H9 (cell line): ENCODE data around the gene P3H3. TPM values are rescaled to one million over a fixed set of nuclear protein-coding genes. Genes with fewer than 3 reads are reported as not detected.

Source experiments
- DNase-seq: peaks from one replicate; pipeline ENCODE4 v3.0.0-alpha.2; 2017
- H2AFZ ChIP-seq: one replicate; pipeline ENCODE4 v1.6.1; 2013; ENCODE audit warnings: mild to moderate bottlenecking, low read length, control low read depth, moderate library complexity
- H2AK5ac ChIP-seq: 2 replicates; pipeline ENCODE4 v1.6.1; 2013; ENCODE audit warnings: low read length, control low read depth, mixed read lengths; ENCODE audit not compliant: insufficient read length
- H2BK120ac ChIP-seq: one replicate; pipeline ENCODE4 v1.6.1; 2013; ENCODE audit warnings: low read depth, mild to moderate bottlenecking, low read length, control low read depth, inconsistent platforms; ENCODE audit not compliant: poor library complexity, severe bottlenecking
- H2BK12ac ChIP-seq: 2 replicates; pipeline ENCODE4 v1.6.1; 2013; ENCODE audit warnings: low read length, control low read depth, mixed read lengths, low read depth; ENCODE audit not compliant: insufficient read length
- H2BK15ac ChIP-seq: 2 replicates; pipeline ENCODE4 v1.6.1; 2013; ENCODE audit warnings: low read depth, low read length, control low read depth
- H2BK20ac ChIP-seq: one replicate; pipeline ENCODE4 v1.6.1; 2013; ENCODE audit warnings: low read depth, mild to moderate bottlenecking, low read length, control low read depth, inconsistent platforms; ENCODE audit not compliant: poor library complexity, severe bottlenecking
- H2BK5ac ChIP-seq: 2 replicates; pipeline ENCODE4 v1.6.1; 2013; ENCODE audit warnings: low read length, control low read depth, mixed read lengths; ENCODE audit not compliant: insufficient read length
- H3K14ac ChIP-seq: 2 replicates; pipeline ENCODE4 v1.6.1; 2013; ENCODE audit warnings: low read length, control low read depth; ENCODE audit not compliant: insufficient read depth
- H3K18ac ChIP-seq: 2 replicates; pipeline ENCODE4 v1.6.1; 2013; ENCODE audit warnings: low read depth, mild to moderate bottlenecking, mixed read lengths, low read length, control low read depth; ENCODE audit not compliant: insufficient read length
- H3K23ac ChIP-seq: 2 replicates; pipeline ENCODE4 v1.6.1; 2013; ENCODE audit warnings: low read length, control low read depth, mixed read lengths, low read depth; ENCODE audit not compliant: insufficient read length
- H3K23me2 ChIP-seq: 2 replicates; pipeline ENCODE4 v1.6.1; 2013; ENCODE audit warnings: low read depth, mild to moderate bottlenecking, mixed read lengths, low read length, control low read depth; ENCODE audit not compliant: insufficient read length, poor library complexity, severe bottlenecking
- H3K27ac ChIP-seq: 2 replicates; pipeline ENCODE4 v1.5.1; 2013; ENCODE audit warnings: low read length, control low read depth, mixed read lengths, low read depth; ENCODE audit not compliant: insufficient read length
- H3K27me3 ChIP-seq: 2 replicates; pipeline ENCODE4 v1.6.1; 2013; ENCODE audit warnings: low read length, control low read depth, inconsistent platforms; ENCODE audit not compliant: insufficient read depth
- H3K4ac ChIP-seq: 2 replicates; pipeline ENCODE4 v1.6.1; 2013; ENCODE audit warnings: low read depth, mild to moderate bottlenecking, control low read depth, inconsistent platforms, low read length, moderate library complexity
- H3K4me1 ChIP-seq: 2 replicates; pipeline ENCODE4 v1.6.1; 2013; ENCODE audit warnings: low read length, control low read depth, inconsistent platforms; ENCODE audit not compliant: insufficient read depth
- H3K4me2 ChIP-seq: 2 replicates; pipeline ENCODE4 v1.6.1; 2013; ENCODE audit warnings: low read length, control low read depth, mixed read lengths; ENCODE audit not compliant: insufficient read length, insufficient read depth
- H3K56ac ChIP-seq: 2 replicates; pipeline ENCODE4 v1.6.1; 2013; ENCODE audit warnings: low read depth, mild to moderate bottlenecking, mixed read lengths, low read length, control low read depth; ENCODE audit not compliant: insufficient read length
- H3K79me1 ChIP-seq: 2 replicates; pipeline ENCODE4 v1.6.1; 2013; ENCODE audit warnings: low read depth, mild to moderate bottlenecking, moderate library complexity, low read length, control low read depth, inconsistent platforms; ENCODE audit not compliant: insufficient read depth, poor library complexity, severe bottlenecking
- H3K79me2 ChIP-seq: 2 replicates; pipeline ENCODE4 v1.6.1; 2013; ENCODE audit warnings: low read length, control low read depth, inconsistent platforms; ENCODE audit not compliant: insufficient read depth
- H3K9ac ChIP-seq: 2 replicates; pipeline ENCODE4 v1.6.1; 2013; ENCODE audit warnings: low read length, control low read depth, mixed read lengths; ENCODE audit not compliant: insufficient read length; ENCODE audit errors: extremely low read depth
- H3K9me3 ChIP-seq: one replicate; pipeline ENCODE4 v1.6.1; 2013; ENCODE audit warnings: low read depth, low read length, inconsistent platforms; ENCODE audit not compliant: control insufficient read depth
- H3T11ph ChIP-seq: one replicate; pipeline ENCODE4 v1.6.1; 2013; ENCODE audit warnings: mild to moderate bottlenecking, low read length, control low read depth, inconsistent platforms
- H4K20me1 ChIP-seq: one replicate; pipeline ENCODE4 v1.6.1; 2013; ENCODE audit not compliant: control insufficient read depth, insufficient read length, insufficient read depth
- H4K5ac ChIP-seq: 2 replicates; pipeline ENCODE4 v1.6.1; 2013; ENCODE audit warnings: low read depth, mild to moderate bottlenecking, mixed read lengths, low read length, control low read depth; ENCODE audit not compliant: insufficient read length
- H4K8ac ChIP-seq: replicated peaks from 2 replicates; pipeline ENCODE4 v1.6.1; 2013; ENCODE audit warnings: low read length, control low read depth, mixed read lengths, low read depth; ENCODE audit not compliant: insufficient read length
- H4K91ac ChIP-seq: 2 replicates; pipeline ENCODE4 v1.6.1; 2013; ENCODE audit warnings: low read depth, mild to moderate bottlenecking, moderate library complexity, mixed read lengths, low read length, control low read depth; ENCODE audit not compliant: insufficient read length
- H3K27ac Mint-ChIP-seq, 3 experiments: 2 replicates in 2 of 3; 3 replicates in 1 of 3; pipeline ENCODE4 v1.8.0; 2020 to 2021; ENCODE audit warnings: mixed read lengths in 3 of 3, mild to moderate bottlenecking in 1 of 3, moderate library complexity in 1 of 3
- H3K27me3 Mint-ChIP-seq: 2 replicates; pipeline ENCODE4 v1.8.0; 2021; ENCODE audit warnings: low read depth, mild to moderate bottlenecking, moderate library complexity, mixed read lengths
- H3K36me3 Mint-ChIP-seq, 3 experiments: 2 replicates in 2 of 3; 3 replicates in 1 of 3; pipeline ENCODE4 v1.8.0; 2020 to 2021; ENCODE audit warnings: low read depth in 3 of 3, mixed read lengths in 3 of 3; ENCODE audit not compliant: insufficient read depth in 1 of 3
- H3K4me1 Mint-ChIP-seq, 2 experiments: 2 replicates each; pipeline ENCODE4 v1.8.0; 2020; ENCODE audit warnings: mixed read lengths in 2 of 2
- H3K4me3 Mint-ChIP-seq, 2 experiments: 2 replicates in 1 of 2; 3 replicates in 1 of 2; pipeline ENCODE4 v1.8.0; 2020 to 2021; ENCODE audit warnings: mild to moderate bottlenecking in 2 of 2, mixed read lengths in 2 of 2, moderate library complexity in 1 of 2
- H3K9me3 Mint-ChIP-seq, 2 experiments: 2 replicates in 1 of 2; 3 replicates in 1 of 2; pipeline ENCODE4 v1.8.0; 2020; ENCODE audit warnings: mild to moderate bottlenecking in 2 of 2, mixed read lengths in 2 of 2, moderate library complexity in 1 of 2
- CTCF ChIP-seq: fragments of 200-600 bp; sonication (generic); conservative IDR thresholded peaks from 3 replicates; pipeline ENCODE4 v1.8.0; 2021; ENCODE audit warnings: antibody characterized with exemption, mild to moderate bottlenecking
- WGBS: extraction: QIAGEN DNeasy Blood & Tissue Kit; methylation state at CpG from one replicate; pipeline ENCODE4 v1.1.7; 2013; ENCODE audit warnings: missing lambda C conversion rate, low lambda C conversion rate, mixed read lengths; ENCODE audit not compliant: insufficient read length; ENCODE audit errors: extremely low coverage; 5-methylcytosine and 5-hydroxymethylcytosine counted together
- total RNA-seq: library from RNA; stranded (reverse); gene quantifications from 2 replicates; pipeline ENCODE4 v1.2.1, GENCODE V29; 2021

P3H3 gene
- total RNA-seq, 1 experiment from 2014 or later, result 55.0 TPM

- peaks cover 68% of the 10 kb centered on the region for H3K27me3 Mint-ChIP-seq
These were observed 10.0 kb upstream of the P3H3 start for GRCh38 chr12:6818222-6818621.

More at GRCh38 chr12:6818222-6818621, 10.0 kb upstream of the P3H3 start:
- Histone ChIP-seq H3K56ac (no peak overlapping the region), H2BK20ac (no peak overlapping the region), H3K27ac (no peak overlapping the region), H3K27me3 (peaks cover 4% of the 10 kb centered on the region; the same call in 1 of the 2 replicates), H3K4me2 (peak overlapping the region; percentile 17), H3K9me3 (no peaks in the 10 kb centered on the region), H3T11ph (no peak overlapping the region), H4K91ac (no peak overlapping the region), H3K4ac (no peak overlapping the region), H2BK12ac (no peak overlapping the region), H2BK120ac (no peak overlapping the region), H4K8ac (no peak overlapping the region), H3K9ac (no peak overlapping the region), H2BK5ac (no peak overlapping the region), H3K14ac (no peak overlapping the region), H3K23ac (no peak overlapping the region), H2AK5ac (no peak overlapping the region), H4K20me1 (no peaks in the 10 kb centered on the region), H3K18ac (no peak overlapping the region), H3K79me1 (no peaks in the 10 kb centered on the region), H4K5ac (no peak overlapping the region), H3K79me2 (no peaks in the 10 kb centered on the region), H3K23me2 (peaks cover 8% of the 10 kb centered on the region), H3K4me1 (peaks cover 7% of the 10 kb centered on the region; the same call in 1 of the 2 replicates), H2AFZ (no peak overlapping the region), H2BK15ac (no peak overlapping the region)
- DNase-seq, result peak; percentile 94
- Mint-ChIP-seq H3K36me3 (peaks cover 0 to 3% (median 0%) of the 10 kb centered on the region in 3 experiments; a peak in 1 of 7 replicates), H3K9me3 (peaks cover 0 to 2% of the 10 kb centered on the region in 2 experiments; a peak in 1 of 5 replicates), H3K4me1 (peaks cover 49% of the 10 kb centered on the region in 2 experiments), H3K27ac (peak overlapping the region in 2 of 3 experiments; percentile 74 to 96; a peak in 2 of 7 replicates), H3K4me3 (peak overlapping the region; percentile 17 to 72; a peak in 2 of 5 replicates)
- WGBS, result no CpG with 5 or more reads among the region's 10 CpGs
- TF ChIP-seq CTCF, result no peak
